Measurements from ENCODE around the gene SLC41A1. TPM values are rescaled to one million over a fixed set of nuclear protein-coding genes. Genes with fewer than 3 reads are reported as not detected.

SLC41A1 gene
- total RNA-seq, 4 donors from 2014 or later: 4.0 to 21.5 (median 6.8) TPM

GRCh38 chr1:205764578-205764977 is 48.4 kb downstream of the SLC41A1 start:
- Histone ChIP-seq H3K36me3 (no peaks in the 10 kb centered on the region), H3K27me3 (no peaks in the 10 kb centered on the region), H3K9me3 (no peaks in the 10 kb centered on the region), H3K4me1 (no peaks in the 10 kb centered on the region), H3K4me3 (no peak overlapping the region), H3K27ac (no peak overlapping the region)
- DNase-seq: no peak
- no peak for TF ChIP-seq POLR2A (IDR thresholded peaks at IDR 0.05)
- no peak for TF ChIP-seq CTCF (IDR thresholded peaks at IDR 0.05)

- H3K27me3 ChIP-seq: no peaks in the 10 kb centered on the region
- no peak overlapping the region for H3K27ac ChIP-seq
- DNase-seq: no peak
- TF ChIP-seq POLR2A (IDR thresholded peaks at IDR 0.05) (no peak), CTCF (IDR thresholded peaks at IDR 0.05) (no peak)
- H3K9me3 ChIP-seq: no peaks in the 10 kb centered on the region
- H3K4me1 ChIP-seq: no peaks in the 10 kb centered on the region
- H3K4me3 ChIP-seq: no peak overlapping the region
- H3K36me3 ChIP-seq: no peaks in the 10 kb centered on the region
Measured at GRCh38 chr1:205763980-205764379, 49.0 kb downstream of the SLC41A1 start.

GRCh38 chr1:205760606-205761005 is 52.4 kb downstream of the SLC41A1 start:
- H3K4me3 ChIP-seq: no peak overlapping the region
- no peaks in the 10 kb centered on the region for H3K27me3 ChIP-seq
- TF ChIP-seq CTCF (IDR thresholded peaks at IDR 0.05) (no peak), POLR2A (IDR thresholded peaks at IDR 0.05) (no peak)
- no peaks in the 10 kb centered on the region for H3K9me3 ChIP-seq
- no peak for DNase-seq
- H3K36me3 ChIP-seq: no peaks in the 10 kb centered on the region
- H3K27ac ChIP-seq: no peak overlapping the region
- H3K4me1 ChIP-seq: no peaks in the 10 kb centered on the region

GRCh38 chr1:205756552-205756951 is 56.4 kb downstream of the SLC41A1 start:
- Histone ChIP-seq H3K27me3 (no peaks in the 10 kb centered on the region), H3K4me1 (no peaks in the 10 kb centered on the region), H3K4me3 (no peak overlapping the region), H3K27ac (no peak overlapping the region), H3K9me3 (no peaks in the 10 kb centered on the region), H3K36me3 (no peaks in the 10 kb centered on the region)
- DNase-seq: no peak
- no peak for TF ChIP-seq CTCF (IDR thresholded peaks at IDR 0.05)
- TF ChIP-seq POLR2A (IDR thresholded peaks at IDR 0.05): no peak

GRCh38 chr1:205754857-205755256 is 58.1 kb downstream of the SLC41A1 start:
- Histone ChIP-seq H3K36me3 (no peaks in the 10 kb centered on the region), H3K27me3 (no peaks in the 10 kb centered on the region), H3K4me1 (peaks cover 0 to 3% (median 0%) of the 10 kb centered on the region in 4 donors), H3K27ac (no peak overlapping the region), H3K4me3 (no peak overlapping the region), H3K9me3 (no peaks in the 10 kb centered on the region)
- DNase-seq: no peak
- TF ChIP-seq CTCF (IDR thresholded peaks at IDR 0.05) (no peak), POLR2A (IDR thresholded peaks at IDR 0.05) (no peak)

GRCh38 chr1:205751036-205751651 is 61.9 kb downstream of the SLC41A1 start:
- Histone ChIP-seq H3K27me3 (no peaks in the 10 kb centered on the region), H3K27ac (no peak overlapping the region), H3K36me3 (no peaks in the 10 kb centered on the region), H3K4me1 (peaks cover 0 to 18% (median 8%) of the 10 kb centered on the region in 4 donors), H3K9me3 (no peaks in the 10 kb centered on the region), H3K4me3 (no peak overlapping the region)
- DNase-seq: no peak
- TF ChIP-seq CTCF (IDR thresholded peaks at IDR 0.05) (no peak), POLR2A (IDR thresholded peaks at IDR 0.05) (no peak)
